Endothelial cell (in vitro differentiated cells): ENCODE results near the gene TMEM171. TPM values are rescaled to one million over a fixed set of nuclear protein-coding genes. Genes with fewer than 3 reads are reported as not detected.

Experiments used
- DNase-seq: peaks from one replicate; pipeline ENCODE4 v3.0.0; 2021; ENCODE audit warnings: low spot score
- H3K27ac Mint-ChIP-seq: one replicate; pipeline ENCODE4 v1.8.0; 2021; ENCODE audit warnings: mixed read lengths, inconsistent platforms; ENCODE audit not compliant: unreplicated experiment
- H3K27me3 Mint-ChIP-seq: one replicate; pipeline ENCODE4 v1.8.0; 2021; ENCODE audit warnings: mild to moderate bottlenecking, moderate library complexity, mixed read lengths, inconsistent platforms; ENCODE audit not compliant: unreplicated experiment
- H3K36me3 Mint-ChIP-seq: one replicate; pipeline ENCODE4 v1.8.0; 2021; ENCODE audit warnings: mild to moderate bottlenecking, low read depth, mixed read lengths, inconsistent platforms; ENCODE audit not compliant: unreplicated experiment
- H3K4me1 Mint-ChIP-seq: one replicate; pipeline ENCODE4 v1.8.0; 2021; ENCODE audit warnings: mild to moderate bottlenecking, mixed read lengths, inconsistent platforms; ENCODE audit not compliant: unreplicated experiment
- H3K4me3 Mint-ChIP-seq: one replicate; pipeline ENCODE4 v1.8.0; 2021; ENCODE audit warnings: mild to moderate bottlenecking, mixed read lengths, inconsistent platforms; ENCODE audit not compliant: unreplicated experiment
- H3K9me3 Mint-ChIP-seq: one replicate; pipeline ENCODE4 v1.8.0; 2021; ENCODE audit warnings: mixed read lengths, inconsistent platforms; ENCODE audit not compliant: unreplicated experiment
- total RNA-seq: library from RNA; stranded (reverse); fragmentation: NEBNext Ultra II Directional; extraction: Animal tissue kit (Norgen Biotek cat#: 25700); gene quantifications from one replicate; pipeline ENCODE4 v1.2.1, GENCODE V29; 2021; ENCODE audit not compliant: unreplicated experiment
- TF ChIP-seq, protein P1 (sequence below): fragments of 200-600 bp; sonication (generic); IDR thresholded peaks from one replicate; pipeline ENCODE4 v1.5.0; 2021; ENCODE audit warnings: antibody characterized with exemption; ENCODE audit not compliant: unreplicated experiment

The TMEM171 gene
- total RNA-seq, 1 donor from 2014 or later = not detected

DNA sequence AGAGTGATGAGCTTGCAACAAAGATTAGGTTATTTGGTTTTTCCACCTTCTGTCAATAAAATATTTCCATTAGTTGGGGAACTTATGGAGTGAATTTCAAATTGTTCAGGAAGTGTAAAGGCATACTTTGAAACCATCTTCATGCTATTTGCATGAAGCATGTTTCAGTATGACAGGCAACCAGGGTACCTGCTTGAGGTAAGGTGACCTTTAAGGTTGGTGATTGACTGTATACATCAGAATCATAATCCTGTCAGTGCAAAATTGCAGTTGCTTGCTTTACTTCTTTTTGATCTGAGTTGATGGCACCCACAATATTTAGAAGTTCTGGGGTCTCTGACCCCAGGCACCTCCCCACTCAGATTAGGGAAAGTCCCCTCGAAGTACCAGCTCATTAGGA lies 26.0 kb upstream of the TMEM171 start:
- no peaks in the 10 kb centered on the region for H3K4me1 Mint-ChIP-seq
- no peak overlapping the region for H3K27ac Mint-ChIP-seq
- peaks cover 7% of the 10 kb centered on the region for H3K9me3 Mint-ChIP-seq
- DNase-seq = no peak
- no peaks in the 10 kb centered on the region for H3K36me3 Mint-ChIP-seq
- TF ChIP-seq, protein P1, sequence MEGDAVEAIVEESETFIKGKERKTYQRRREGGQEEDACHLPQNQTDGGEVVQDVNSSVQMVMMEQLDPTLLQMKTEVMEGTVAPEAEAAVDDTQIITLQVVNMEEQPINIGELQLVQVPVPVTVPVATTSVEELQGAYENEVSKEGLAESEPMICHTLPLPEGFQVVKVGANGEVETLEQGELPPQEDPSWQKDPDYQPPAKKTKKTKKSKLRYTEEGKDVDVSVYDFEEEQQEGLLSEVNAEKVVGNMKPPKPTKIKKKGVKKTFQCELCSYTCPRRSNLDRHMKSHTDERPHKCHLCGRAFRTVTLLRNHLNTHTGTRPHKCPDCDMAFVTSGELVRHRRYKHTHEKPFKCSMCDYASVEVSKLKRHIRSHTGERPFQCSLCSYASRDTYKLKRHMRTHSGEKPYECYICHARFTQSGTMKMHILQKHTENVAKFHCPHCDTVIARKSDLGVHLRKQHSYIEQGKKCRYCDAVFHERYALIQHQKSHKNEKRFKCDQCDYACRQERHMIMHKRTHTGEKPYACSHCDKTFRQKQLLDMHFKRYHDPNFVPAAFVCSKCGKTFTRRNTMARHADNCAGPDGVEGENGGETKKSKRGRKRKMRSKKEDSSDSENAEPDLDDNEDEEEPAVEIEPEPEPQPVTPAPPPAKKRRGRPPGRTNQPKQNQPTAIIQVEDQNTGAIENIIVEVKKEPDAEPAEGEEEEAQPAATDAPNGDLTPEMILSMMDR = no peak
- H3K4me3 Mint-ChIP-seq = no peak overlapping the region
- no peaks in the 10 kb centered on the region for H3K27me3 Mint-ChIP-seq

GRCh38 chr5:73095564-73096238 lies 24.7 kb upstream of the TMEM171 start:
- peaks cover 7% of the 10 kb centered on the region for H3K9me3 Mint-ChIP-seq

GRCh38 chr5:73096239-73096575 lies 24.2 kb upstream of the TMEM171 start:
- Mint-ChIP-seq H3K27me3 (no peaks in the 10 kb centered on the region), H3K4me1 (no peaks in the 10 kb centered on the region), H3K4me3 (no peak overlapping the region), H3K9me3 (peaks cover 7% of the 10 kb centered on the region), H3K36me3 (no peaks in the 10 kb centered on the region), H3K27ac (no peak overlapping the region)
- DNase-seq = no peak
- TF ChIP-seq, protein P1 = no peak

More at GRCh38 chr5:73095564-73096238, 24.7 kb upstream of the TMEM171 start:
- Mint-ChIP-seq H3K27me3 (no peaks in the 10 kb centered on the region), H3K27ac (no peak overlapping the region), H3K36me3 (no peaks in the 10 kb centered on the region), H3K4me3 (no peak overlapping the region), H3K4me1 (no peaks in the 10 kb centered on the region)
- DNase-seq = no peak
- TF ChIP-seq, protein P1 = no peak

GRCh38 chr5:73097740-73098139 lies 22.6 kb upstream of the TMEM171 start:
- no peak overlapping the region for H3K27ac Mint-ChIP-seq
- H3K27me3 Mint-ChIP-seq = no peaks in the 10 kb centered on the region
- no peaks in the 10 kb centered on the region for H3K36me3 Mint-ChIP-seq

DNA sequence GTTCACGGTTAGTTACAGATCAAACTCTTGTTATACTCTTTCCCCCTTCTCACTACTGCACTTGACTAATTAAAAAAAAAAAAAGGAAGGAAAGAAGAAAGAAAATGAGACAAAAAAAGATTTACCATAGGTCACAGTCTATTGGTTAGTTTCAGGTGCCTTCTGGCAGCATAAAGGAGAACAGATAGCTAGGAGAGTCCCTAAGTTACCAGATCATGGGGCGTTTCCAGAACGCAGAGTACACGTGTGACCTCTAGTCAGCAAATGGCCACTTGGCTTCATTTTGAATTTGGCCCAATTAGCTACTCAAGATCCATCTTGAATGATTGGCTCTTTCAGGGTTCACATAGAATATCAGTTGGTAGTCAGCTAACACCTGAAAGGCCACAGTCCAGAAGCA lies 20.3 kb upstream of the TMEM171 start:
- Mint-ChIP-seq H3K27me3 (no peaks in the 10 kb centered on the region), H3K27ac (no peak overlapping the region), H3K4me1 (no peaks in the 10 kb centered on the region), H3K9me3 (peaks cover 7% of the 10 kb centered on the region), H3K36me3 (no peaks in the 10 kb centered on the region), H3K4me3 (no peak overlapping the region)
- TF ChIP-seq, protein P1 = no peak
- no peak for DNase-seq

More at GRCh38 chr5:73097740-73098139, 22.6 kb upstream of the TMEM171 start:
- TF ChIP-seq, protein P1 = no peak
- Mint-ChIP-seq H3K9me3 (peaks cover 7% of the 10 kb centered on the region), H3K4me3 (no peak overlapping the region), H3K4me1 (no peaks in the 10 kb centered on the region)
- no peak for DNase-seq
